GM19043 (cell line): ENCODE measurements around the gene KDM4C.
"Not testable (repeated sequence)": the region's sequence is repeated elsewhere in the genome, so short reads cannot be mapped to it uniquely, and the experiment has no call there.

Source experiments
- ATAC-seq: cut with Tn5 transposase; IDR thresholded peaks from one replicate; pipeline ENCODE4 v1.9.1; 2021; ENCODE audit warnings: low read depth; ENCODE audit not compliant: unreplicated experiment

KDM4C gene

DNA sequence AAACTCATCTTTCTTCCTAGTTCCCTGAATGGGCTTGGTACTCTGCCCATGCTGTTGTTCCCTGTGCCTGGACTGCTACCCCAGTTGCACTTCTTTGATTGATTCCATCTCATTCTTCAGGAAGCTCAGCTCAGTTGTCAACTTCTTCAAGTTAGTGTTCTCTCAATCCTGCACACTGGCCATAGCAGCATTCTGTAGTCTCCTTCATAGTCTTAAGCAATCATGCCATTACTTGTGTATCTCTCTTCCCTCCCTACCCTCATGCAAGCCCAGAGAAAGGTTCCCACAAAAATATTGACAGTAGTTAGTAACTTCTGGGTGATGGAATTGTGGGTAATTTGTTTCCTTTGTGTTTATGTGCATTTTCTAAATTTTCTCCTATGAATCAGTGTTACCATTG is 5.5 kb downstream of the KDM4C start:
- no peak for ATAC-seq

DNA sequence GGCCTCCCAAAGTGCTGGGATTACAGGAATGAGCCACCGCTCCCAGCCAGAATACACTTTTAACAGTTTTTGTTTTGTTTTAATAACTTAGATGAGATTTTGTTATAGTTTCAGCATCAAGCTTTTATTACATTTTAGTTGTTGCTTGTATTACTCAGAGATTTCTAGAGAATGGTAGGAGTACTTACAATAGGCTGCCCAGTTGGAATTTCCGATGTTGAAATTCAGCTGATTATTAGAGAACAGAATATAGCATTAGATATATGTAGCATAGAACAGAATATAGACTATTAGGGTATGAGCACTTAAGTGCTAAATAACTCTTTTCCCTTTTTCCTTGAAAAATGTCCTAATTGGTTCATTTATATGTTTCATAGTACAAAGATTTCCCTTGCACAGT is 6.2 kb downstream of the KDM4C start:
- no peak for ATAC-seq

DNA sequence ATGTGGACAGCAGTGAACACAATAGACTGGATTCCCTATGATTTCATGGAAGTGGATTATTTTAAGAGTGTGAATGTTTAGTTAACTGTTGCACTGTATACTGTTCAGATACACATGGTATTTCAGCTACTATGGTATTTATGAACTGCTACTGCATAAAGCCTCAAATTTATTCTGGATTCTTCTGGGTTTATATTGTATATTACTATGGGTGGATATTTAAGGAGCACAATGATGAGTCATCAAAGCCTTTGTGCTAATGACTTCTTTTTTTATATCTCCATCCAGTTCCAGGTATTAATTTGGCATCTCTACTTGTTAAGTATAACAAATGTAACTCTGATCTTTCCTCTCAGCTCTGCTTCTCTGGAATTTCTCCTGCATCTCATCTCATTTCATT is 6.8 kb downstream of the KDM4C start:
- ATAC-seq = no peak

DNA sequence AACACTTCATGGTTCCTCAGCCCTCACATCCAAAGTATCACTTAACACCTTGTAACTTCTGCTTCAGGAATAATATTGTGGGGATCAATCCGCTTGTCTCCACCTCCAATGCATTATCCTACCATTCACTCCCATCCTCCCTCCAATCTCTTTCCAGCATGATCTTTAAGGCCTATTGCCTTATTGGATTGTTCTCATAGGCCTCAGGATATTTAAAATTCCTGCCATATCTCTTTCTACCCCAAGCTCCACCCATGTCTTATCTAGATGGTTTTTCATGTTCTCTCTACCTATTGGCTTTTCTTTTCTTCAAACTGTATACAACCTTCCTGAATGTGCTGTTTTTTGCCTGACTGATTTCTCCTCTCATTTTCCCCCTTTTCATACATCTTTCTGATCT is 7.2 kb downstream of the KDM4C start:
- ATAC-seq = no peak

DNA sequence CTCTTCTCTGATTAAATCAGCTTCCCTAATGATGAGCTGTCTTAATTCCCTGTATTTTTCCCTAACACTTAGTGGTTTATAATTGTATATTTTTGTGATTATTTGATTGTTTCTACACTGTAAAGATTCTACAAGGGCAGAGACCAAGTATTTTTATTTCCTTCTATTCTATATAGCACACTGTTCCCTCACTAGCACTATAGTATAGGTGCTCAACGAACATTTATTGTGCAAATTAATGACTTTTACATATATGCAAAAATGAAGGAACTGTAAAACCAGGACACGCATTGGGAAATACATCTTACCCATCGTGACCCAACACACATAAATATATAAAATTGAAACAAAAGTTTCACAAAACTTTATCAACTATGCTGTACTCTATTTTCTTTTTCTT is 7.6 kb downstream of the KDM4C start:
- no peak for ATAC-seq

DNA sequence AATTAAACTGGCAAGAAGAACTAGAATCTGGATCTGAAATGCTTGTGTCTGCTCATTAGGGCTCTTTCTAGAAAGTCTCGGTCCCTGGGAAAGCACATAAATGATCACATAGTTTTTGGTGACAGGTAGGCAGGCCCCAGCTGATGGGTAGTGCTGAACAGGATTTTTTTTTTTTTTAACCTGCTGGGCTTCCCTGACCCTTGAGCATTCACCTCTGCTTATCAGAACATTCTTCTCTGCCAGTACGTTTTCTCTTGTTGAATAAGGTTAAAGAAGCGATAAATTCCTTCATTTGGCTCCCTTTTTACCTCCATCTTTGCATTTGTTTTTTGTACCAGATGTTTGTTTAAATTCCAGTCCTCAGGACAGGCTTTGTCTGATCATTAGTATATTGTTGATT is 8.8 kb downstream of the KDM4C start:
- ATAC-seq = no peak

DNA sequence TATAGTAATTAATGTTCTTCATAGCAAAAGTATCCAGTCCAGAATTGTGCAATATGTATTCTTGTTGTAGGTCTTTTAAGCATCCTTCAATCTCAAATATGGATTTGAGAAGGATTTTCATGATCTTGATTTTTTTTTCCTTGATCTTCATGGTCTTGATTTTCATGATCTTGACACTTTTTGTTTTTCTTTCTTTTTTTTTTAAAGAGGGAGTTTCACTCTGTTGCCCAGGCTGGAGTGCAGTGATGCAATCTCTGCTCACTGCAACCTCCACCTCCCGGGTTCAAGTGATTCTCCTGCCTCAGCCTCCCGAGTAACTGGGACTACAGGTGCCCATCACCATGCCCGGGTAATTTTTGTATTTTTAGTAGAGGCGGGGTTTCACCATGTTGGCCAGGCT is 10.8 kb downstream of the KDM4C start:
- ATAC-seq = not testable (repeated sequence)

DNA sequence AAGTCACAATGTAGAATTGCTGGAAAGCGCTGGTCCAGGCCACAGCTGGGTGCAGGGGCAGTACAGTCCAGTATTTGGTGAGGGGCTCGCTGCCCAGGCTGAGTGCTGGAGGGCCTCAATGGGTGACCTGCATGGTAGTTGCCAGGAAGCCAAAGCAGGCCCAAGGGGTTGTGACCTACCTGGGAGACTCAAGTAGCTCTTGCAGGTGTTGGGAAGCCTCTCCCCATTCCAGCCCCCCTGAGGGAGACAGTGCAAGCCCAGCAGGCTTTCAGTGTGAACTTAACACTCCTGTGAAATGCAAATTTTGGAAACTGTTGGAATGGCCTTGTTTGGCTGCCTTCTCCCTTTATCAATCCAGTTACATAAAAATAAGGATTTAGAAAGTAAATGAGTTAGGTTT is 13.9 kb downstream of the KDM4C start:
- ATAC-seq = no peak

DNA sequence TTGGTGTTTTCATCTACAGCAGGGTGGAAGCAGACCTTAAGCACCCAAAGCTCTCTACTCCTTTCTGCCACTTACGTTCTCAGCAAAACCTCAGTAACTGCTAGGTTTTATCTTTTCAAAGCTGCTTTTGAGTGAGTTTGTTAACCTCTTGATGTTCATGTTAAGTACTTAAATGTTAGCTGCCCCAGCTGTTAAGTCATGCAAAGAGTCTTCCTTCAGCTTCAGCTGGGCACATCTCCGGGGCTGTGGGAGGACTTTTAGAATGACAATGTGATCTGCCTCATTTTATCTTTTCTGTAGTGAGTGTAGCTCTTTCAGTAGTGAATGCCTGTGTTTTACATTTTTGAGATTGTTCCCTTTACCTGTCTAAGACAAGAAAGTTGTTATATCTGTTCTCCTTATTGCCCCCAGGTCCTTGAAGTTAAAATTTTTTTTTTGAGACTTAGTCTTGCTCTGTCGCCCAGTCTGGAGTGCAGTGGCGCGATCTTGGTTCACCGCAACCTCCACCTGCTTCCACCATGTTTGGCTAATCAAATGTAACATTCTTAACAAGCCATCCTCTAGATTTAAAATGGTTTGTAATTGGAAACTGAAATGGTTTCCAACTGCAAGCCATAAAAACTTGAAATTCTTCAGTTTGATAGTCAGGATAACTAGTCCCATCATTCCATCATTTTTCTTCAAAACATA is 19.6 kb downstream of the KDM4C start:
- ATAC-seq = peak; percentile 56

DNA sequence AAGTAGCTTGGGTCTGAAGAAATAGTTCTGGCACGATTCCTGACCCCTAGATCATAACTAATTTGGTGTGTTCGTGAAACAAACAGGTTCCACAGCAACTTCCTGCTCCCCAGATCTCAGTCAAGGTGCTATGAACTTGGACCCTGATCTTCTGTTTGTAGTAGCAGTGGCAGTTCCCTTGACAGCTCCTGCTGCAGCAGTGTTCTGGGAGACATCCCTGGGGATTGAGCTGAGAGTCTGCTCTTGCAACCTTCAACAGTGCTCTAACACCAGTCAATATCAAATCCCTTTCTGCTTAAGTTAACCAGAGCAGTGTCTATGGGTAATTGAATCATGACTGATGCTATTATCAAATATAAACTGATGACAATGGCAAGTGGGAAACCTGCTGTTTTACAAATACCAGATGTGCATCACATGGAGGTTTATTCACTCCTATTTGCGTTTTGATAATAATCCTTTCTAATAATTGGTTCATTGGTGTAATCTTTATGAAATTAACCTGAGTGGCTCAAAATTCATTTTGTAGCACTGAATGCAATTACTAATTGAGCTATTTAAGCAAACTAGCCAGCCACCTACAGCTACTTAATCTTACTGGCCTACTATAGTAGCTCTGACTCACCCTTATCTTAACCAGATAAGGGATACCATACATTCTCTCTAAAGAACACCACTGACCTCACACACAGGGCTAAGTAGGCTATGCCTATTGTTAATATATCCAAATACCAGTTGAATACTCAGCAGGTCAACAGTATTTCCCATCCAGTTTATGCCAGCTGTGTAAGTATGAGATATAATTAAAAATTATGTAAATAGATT is 21.9 kb downstream of the KDM4C start:
- ATAC-seq = no peak

DNA sequence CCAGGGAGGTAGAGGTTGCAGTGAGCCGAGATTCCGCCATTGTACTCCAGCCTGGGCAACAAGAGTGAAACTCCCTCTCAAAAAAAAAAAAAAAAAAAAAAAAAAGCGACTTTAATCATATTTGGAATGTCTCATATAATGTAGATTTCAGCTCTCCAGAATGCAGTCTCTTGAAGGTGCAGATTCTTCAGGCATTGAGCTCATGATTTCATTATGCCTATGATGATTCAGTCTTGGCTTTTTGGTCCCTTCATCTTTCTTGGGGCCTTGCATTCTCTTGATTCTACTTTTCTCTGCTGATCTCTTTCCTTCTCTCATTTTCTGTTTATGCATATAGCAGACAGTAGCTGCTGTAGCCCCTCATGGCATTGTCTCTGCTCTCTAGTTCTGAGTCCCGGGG is 22.9 kb downstream of the KDM4C start:
- ATAC-seq = no peak

DNA sequence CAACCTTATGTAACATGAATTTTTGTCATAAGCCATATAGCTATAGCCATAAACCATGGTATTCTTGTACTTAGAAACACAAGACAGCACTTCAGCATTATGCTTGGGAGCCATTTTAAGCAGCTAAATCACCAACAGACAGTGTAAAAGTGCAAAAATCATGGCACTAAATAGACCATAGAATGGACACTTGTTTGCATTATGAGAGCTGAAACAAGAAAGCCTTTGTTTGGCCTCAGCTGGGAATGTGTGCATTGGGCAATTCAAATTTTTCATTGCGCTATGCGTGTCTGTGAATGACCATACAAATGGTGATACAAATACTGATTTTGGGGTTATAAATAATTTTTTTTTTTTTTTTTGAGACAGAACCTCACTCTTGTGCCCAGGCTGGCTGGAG is 23.7 kb downstream of the KDM4C start:
- no peak for ATAC-seq

DNA sequence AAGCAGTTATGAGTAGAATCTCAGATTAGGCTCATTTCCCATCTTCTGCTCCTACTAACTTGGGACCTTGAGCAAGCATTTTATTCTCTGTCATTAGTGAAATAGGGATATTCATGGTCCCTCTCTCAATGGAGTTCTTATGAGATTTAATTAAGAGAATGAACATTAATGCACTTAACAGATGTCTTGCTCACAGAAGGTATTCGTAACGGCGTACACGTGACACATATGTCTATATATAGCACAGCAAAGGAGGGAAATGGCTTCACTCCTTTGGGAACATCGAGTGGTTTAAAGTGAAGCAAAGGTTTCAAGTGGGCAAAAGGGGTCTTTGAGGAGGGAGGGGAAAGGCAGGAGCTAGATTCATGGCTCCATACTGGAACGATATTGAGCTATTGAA is 24.6 kb downstream of the KDM4C start:
- ATAC-seq = no peak

DNA sequence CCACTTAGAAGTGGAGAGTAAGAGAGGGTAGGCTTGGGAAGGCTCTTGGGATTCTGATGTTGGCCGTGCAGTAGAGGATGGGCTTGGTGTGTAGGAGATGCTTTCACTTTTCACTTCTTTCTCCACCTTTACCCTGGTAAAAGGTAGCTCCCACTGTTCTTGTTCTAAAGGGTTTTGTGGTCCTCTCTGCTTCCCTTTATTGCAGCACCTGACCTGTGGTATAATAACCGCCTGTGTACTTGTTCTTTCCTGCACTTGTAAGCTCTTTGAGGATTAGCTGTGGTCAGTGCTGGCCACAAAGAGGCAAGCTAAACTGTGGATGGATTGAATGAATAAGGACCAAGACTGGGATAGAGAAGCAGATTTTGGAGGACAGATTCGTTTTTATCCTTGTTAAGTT is 25.2 kb downstream of the KDM4C start:
- no peak for ATAC-seq

DNA sequence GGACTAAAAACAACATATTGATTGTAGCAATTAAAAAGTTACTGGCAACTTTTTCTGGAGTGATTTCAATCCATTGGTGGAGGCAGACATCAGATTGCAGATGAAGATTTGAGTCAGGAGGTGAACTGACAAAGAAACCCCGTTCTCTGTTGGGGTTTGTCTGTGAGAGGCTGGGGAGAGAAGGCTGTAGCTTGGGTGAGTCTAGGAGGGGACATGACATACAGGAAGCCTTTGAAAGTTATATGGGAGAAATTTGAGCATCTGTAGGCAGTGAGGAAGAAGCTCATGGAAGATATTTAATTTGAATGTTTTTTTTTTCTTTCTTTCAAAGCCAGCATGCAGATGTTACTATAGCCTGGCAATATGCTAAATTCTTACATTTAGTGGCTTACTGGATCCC is 26.0 kb downstream of the KDM4C start:
- ATAC-seq = no peak

DNA sequence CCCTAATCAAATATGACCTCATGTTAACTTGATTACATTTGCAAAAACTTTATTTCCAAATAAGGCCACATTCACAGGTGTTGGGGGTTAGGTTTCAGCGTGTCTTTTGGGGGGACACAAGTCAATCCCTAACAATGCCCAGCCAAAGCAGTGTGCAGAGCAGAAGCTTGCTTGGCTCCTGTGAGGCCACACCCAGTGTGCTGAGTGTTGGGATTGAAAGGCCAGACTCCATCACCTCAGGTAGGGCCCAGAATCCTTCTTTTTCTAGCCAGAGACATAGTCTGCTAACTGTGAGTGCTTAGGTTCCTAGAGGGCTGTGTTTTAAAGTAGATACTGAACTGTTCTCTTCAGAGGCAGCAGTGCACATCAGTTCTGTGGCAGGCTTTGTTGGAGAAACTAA is 27.9 kb downstream of the KDM4C start:
- ATAC-seq = no peak

DNA sequence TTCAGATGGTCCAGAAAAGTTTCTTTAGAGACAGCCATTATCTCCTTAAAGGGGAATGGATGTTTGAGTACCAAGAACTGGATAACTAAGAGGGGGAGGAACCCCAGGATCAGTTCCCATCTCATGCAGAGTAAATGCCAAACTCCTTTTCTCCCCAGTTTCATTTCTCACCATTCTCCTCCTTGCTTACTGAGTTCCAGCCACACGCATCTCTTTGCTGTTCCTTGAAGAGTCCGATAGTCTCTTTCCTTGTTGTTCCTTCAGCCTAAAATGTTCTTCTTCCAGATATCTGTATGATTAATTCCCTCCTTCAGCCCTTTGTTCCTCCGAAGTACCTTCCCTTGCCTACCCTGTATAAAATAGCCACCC is 30.0 kb downstream of the KDM4C start:
- no peak for ATAC-seq

DNA sequence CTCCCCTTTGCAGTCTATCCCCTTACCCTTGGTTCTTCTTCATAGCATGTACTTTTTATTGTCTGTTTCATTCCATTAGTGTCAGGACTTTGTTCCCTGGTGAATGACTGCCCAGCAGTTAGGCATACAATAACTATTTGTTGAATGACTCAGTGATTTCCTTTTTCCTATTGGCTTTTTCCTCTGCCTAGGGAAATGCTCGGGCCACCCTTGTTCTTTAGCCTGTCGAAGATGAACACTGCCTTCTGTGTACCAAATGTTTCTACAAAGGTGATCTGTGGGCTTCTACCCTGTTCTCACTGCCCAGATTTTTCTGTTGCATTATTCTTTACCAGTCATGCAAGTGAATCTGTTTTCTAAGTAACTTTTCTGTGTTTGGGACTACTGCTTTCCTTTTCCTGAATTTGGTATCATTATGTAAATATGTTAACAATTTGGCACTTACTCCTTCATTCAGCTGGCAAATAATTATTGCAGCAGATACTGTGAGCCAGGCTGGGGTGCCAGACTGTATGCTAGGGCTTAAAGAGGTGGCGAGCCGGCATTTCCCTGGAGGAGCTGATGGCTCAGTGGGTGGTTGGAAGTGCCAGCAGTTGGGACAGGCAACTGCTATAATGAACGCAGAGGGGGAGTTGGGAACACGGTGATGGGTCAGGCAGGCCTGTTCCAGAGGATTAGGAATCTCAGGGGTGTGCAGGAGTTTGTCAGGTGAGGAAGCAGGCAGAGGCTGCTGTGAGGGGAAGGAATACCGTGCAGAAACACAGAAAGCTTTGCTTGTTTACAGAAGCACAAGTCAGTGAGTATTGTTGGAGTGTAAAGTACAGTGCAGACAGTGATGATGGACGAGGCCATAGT is 30.6 kb downstream of the KDM4C start:
- ATAC-seq = no peak

DNA sequence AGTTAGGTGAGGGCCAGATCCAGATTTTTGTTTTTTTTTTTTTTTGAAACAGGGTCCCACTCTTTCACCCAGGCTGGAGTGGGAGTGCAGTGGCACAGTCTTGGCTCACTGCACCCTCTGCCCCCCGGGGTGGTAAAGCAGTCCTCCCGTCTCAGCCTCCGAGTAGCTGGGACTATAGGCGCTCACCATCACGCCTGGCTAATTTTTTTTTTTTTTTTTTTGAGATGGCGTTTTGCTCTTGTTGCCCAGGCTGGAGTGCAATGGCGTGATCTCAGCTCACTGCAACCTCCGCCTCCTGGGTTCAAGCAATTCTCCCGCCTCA is 31.2 kb downstream of the KDM4C start:
- not testable (repeated sequence) for ATAC-seq

DNA sequence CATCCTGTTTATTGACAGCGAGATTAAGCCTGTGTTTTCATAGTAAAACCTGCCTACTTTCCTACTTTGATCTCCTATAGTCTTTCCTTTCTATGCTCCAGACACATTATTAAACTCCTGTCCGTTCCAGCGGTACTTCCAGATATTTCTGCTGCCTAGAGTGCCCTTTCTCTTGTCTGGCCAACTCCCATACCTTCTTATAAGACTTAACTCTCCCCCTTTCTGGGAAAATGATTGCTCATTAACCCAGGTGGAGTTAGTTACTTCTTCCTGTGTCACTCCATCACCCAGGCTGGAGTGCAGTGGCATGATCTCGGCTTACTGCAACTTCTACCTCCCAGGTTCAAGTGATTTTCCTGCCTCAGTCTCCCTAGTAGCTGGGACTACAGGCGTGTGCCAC is 33.1 kb downstream of the KDM4C start:
- ATAC-seq = no peak

DNA sequence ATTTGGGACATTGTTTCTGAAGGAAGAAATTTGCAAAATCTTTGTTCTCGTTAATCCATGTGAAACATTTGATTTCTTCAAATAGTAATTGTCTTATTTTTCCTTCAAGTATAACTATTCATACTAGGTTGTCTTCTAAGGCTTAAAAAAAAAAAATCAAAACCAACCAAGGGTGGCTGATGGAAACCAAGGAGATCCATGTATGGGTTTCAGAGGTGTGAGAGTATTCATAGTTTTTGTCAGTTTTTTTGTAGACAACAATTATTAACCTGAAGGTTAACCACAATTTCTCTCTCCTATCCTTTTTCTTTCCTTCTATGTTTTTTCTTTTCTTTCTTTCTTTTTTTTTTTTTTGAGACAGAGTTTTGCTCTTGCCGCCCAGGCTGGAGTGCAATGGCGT is 35.4 kb downstream of the KDM4C start:
- peak; percentile 66 for ATAC-seq

DNA sequence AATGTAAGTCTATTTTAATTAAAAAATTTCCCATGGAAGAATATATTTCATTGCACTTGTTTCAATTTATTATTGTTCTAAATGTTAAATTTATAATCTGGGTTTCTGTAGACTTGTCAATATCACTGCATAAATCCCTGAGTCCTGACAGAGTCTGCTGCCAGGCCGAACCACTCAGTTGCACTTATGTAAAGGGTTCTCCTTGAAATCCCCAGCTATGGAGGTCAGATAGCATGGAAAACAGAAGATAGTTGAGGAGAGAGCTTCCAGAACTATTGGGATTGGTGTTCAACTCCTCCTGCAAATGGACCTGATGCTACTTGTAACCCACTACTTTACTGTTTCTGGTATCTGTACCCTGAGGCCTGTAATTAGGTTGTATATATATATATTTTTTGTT is 37.2 kb downstream of the KDM4C start:
- no peak for ATAC-seq
